H1 (cell line): ENCODE measurements around the gene NAA16. TPM values are rescaled to one million over a fixed set of nuclear protein-coding genes. Genes with fewer than 3 reads are reported as not detected.

Experiments used
- FOSL1 ChIP-seq: IDR thresholded peaks from 2 replicates; pipeline ENCODE4 v1.6.1; 2011; ENCODE audit warnings: mild to moderate bottlenecking, low read depth, low read length, moderate library complexity; ENCODE audit not compliant: insufficient read depth
- POLR2A ChIP-seq, 2 experiments: IDR thresholded peaks; 1 replicate in 1 of 2; 2 replicates in 1 of 2; pipeline ENCODE4 v1.6.1; 2011; ENCODE audit warnings: low read depth in 2 of 2, low read length in 2 of 2, mild to moderate bottlenecking in 2 of 2; ENCODE audit errors: control extremely low read depth in 1 of 2
- RAD21 ChIP-seq, 2 experiments: IDR thresholded peaks in 1 of 2; conservative IDR thresholded peaks in 1 of 2; 2 replicates each; pipeline ENCODE4 v1.6.1; 2011; ENCODE audit warnings: low read depth in 2 of 2, low read length in 2 of 2, improper control_type of control experiment in 1 of 2, inconsistent platforms in 1 of 2, mild to moderate bottlenecking in 1 of 2, moderate library complexity in 1 of 2
- RXRA ChIP-seq: IDR thresholded peaks from 2 replicates; pipeline ENCODE4 v1.6.1; 2011; ENCODE audit warnings: low read depth, mild to moderate bottlenecking, low read length, moderate library complexity; ENCODE audit not compliant: insufficient read depth
- TAF7 ChIP-seq: optimal IDR thresholded peaks from 2 replicates; pipeline ENCODE3; 2011; ENCODE audit warnings: low read depth, mild to moderate bottlenecking, inconsistent platforms, low read length, moderate library complexity, borderline replicate concordance
- polyA plus RNA-seq, 7 experiments: library from polyadenylated mRNA; depleted of rRNA in 3 of 7; stranded (reverse) in 5 of 7; unstranded in 2 of 7; fragments of >200 nt in 5 of 7; fragments of 200-250 nt in 2 of 7; gene quantifications; 1 replicate in 5 of 7; 2 replicates in 1 of 7; 4 replicates in 1 of 7; pipeline versions ENCODE4 v1.2.1 to v1.2.3, GENCODE V29; 2011 to 2013; ENCODE audit warnings: missing spikeins in 2 of 7, mixed read lengths in 2 of 7
- total RNA-seq: library from RNA; stranded (reverse); fragmentation: NEBNext Ultra II Directional; extraction: Animal tissue kit (Norgen Biotek cat#: 25700); gene quantifications from 2 replicates; pipeline ENCODE4 v1.2.1, GENCODE V29; 2021

Gene NAA16
- total and polyA plus RNA-seq, 2 of the 8 experiments (the other 6 are each of a cell fraction or from before 2014, with no cell fraction given), result 11.4 to 40.0 TPM

- TF ChIP-seq TAF7 (no peak), RAD21 (IDR thresholded peaks at IDR 0.05 in 1 of 2, conservative IDR thresholded peaks at IDR 0.05 in 1 of 2; ENCODE audit: low read depth in 2 of 2, low read length in 2 of 2) (no peak), FOSL1 (no peak), RXRA (no peak), POLR2A (IDR thresholded peaks at IDR 0.05; ENCODE audit: control extremely low read depth in 1 of 2, low read depth in 2 of 2, low read length in 2 of 2) (no peak)
- TF ChIP-seq, all 59 proteins: peak for 0
Measured at GRCh38 chr13:41289463-41289881, 21.6 kb upstream of the NAA16 start (continued).
